ENCODE data around the gene TYSND1. TPM values are rescaled to one million over a fixed set of nuclear protein-coding genes. Genes with fewer than 3 reads are reported as not detected.
A peak's percentile ranks its signal among the peaks of the same experiment; 100 is the strongest.

Gene TYSND1
- total RNA-seq, 1 donor from 2014 or later: 13.4 TPM

DNA sequence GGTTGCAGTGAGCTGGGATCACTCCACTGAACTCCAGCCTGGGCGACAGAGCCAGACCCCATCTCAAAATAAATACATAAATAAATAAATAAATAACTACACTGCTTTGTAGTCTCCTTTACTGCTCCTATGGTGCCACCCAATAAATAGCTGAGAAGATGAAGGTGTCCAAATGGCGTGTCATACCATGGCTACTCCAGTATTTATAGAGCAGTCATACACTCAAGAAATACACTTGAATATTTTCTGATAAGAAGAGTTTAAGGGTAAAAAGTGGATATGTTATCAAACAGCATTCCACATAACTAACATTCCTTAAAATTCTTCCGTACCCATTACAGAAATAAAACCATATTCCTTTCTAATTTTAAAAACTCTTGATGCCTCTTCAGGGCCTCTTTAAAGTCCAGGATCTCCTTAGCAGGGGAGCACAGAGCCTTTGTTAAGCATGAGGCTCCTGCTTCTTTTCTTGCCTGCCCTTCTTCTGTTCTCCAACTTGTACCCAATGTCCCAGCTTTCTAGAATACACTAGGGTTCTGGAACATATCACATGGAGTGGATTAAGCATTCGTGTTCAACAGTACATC is 31.7 kb upstream of the TYSND1 start:
- ATAC-seq (peak; percentile 76 to 87), DNase-seq (no peak)
- H3K4me3 ChIP-seq: no peak overlapping the region
- H3K9me3 ChIP-seq: no peaks in the 10 kb centered on the region
- H3K27me3 ChIP-seq (ENCODE audit: low read depth): no peaks in the 10 kb centered on the region
- no peaks in the 10 kb centered on the region for H3K36me3 ChIP-seq
- TF ChIP-seq, protein P1, sequence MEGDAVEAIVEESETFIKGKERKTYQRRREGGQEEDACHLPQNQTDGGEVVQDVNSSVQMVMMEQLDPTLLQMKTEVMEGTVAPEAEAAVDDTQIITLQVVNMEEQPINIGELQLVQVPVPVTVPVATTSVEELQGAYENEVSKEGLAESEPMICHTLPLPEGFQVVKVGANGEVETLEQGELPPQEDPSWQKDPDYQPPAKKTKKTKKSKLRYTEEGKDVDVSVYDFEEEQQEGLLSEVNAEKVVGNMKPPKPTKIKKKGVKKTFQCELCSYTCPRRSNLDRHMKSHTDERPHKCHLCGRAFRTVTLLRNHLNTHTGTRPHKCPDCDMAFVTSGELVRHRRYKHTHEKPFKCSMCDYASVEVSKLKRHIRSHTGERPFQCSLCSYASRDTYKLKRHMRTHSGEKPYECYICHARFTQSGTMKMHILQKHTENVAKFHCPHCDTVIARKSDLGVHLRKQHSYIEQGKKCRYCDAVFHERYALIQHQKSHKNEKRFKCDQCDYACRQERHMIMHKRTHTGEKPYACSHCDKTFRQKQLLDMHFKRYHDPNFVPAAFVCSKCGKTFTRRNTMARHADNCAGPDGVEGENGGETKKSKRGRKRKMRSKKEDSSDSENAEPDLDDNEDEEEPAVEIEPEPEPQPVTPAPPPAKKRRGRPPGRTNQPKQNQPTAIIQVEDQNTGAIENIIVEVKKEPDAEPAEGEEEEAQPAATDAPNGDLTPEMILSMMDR (IDR thresholded peaks at IDR 0.05): no peak
- peak overlapping the region; percentile 42 for H3K27ac ChIP-seq
- intact Hi-C loops (cut with DNase I): no loop called here
- H3K4me1 ChIP-seq: peaks cover 15% of the 10 kb centered on the region

DNA sequence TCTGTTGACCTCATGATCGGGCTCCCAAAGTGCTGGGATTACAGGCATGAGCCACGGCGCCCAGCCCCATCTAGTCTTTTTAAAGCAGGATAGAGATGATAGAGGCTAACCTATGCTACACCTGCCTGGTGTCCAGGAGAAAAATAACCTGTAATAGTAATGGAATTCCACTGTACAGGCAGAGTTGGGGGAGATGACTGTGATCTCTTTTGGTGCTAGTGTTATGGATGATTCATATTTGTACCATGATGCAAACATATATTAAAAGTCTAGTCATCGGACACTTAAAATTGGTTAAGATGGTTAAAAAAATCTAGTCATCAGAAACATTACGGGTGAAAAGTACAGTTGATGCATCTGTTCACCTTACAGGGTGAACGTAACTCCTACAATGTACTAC is 29.9 kb upstream of the TYSND1 start:
- DNase-seq: no peak
- TF ChIP-seq, protein P1 (IDR thresholded peaks at IDR 0.05): no peak
- ATAC-seq: no peak
- Histone ChIP-seq H3K4me1 (peaks cover 16% of the 10 kb centered on the region), H3K27me3 (ENCODE audit: low read depth) (no peaks in the 10 kb centered on the region), H3K4me3 (no peak overlapping the region), H3K9me3 (no peaks in the 10 kb centered on the region), H3K27ac (no peak overlapping the region), H3K36me3 (no peaks in the 10 kb centered on the region)
- intact Hi-C loops (cut with DNase I): no loop called here

DNA sequence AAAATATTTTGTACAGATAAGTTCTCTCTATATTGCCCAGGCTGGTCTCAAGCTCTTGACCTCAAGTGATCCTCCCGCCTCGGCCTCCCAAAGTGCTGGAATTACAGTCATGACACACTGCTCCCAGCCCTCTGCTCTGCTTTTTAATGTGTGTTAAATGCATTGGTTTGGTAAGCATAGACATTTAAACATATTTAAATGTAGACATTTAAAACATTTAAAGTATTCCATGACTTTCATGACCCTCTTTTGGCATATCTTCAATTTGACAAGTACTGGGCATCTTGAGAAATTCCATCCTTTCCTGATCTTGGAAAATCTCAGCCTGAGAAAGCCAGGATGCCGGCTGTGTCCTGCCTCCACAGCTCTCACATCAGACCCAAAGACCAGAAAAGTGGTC is 29.0 kb upstream of the TYSND1 start:
- no peak overlapping the region for H3K27ac ChIP-seq
- no peaks in the 10 kb centered on the region for H3K9me3 ChIP-seq
- intact Hi-C loops (cut with DNase I): no loop called here
- peaks cover 22% of the 10 kb centered on the region for H3K4me1 ChIP-seq
- H3K27me3 ChIP-seq (ENCODE audit: low read depth): no peaks in the 10 kb centered on the region
- DNase-seq: no peak
- no peak for ATAC-seq
- no peaks in the 10 kb centered on the region for H3K36me3 ChIP-seq
- no peak overlapping the region for H3K4me3 ChIP-seq
- TF ChIP-seq, protein P1 (IDR thresholded peaks at IDR 0.05): no peak

DNA sequence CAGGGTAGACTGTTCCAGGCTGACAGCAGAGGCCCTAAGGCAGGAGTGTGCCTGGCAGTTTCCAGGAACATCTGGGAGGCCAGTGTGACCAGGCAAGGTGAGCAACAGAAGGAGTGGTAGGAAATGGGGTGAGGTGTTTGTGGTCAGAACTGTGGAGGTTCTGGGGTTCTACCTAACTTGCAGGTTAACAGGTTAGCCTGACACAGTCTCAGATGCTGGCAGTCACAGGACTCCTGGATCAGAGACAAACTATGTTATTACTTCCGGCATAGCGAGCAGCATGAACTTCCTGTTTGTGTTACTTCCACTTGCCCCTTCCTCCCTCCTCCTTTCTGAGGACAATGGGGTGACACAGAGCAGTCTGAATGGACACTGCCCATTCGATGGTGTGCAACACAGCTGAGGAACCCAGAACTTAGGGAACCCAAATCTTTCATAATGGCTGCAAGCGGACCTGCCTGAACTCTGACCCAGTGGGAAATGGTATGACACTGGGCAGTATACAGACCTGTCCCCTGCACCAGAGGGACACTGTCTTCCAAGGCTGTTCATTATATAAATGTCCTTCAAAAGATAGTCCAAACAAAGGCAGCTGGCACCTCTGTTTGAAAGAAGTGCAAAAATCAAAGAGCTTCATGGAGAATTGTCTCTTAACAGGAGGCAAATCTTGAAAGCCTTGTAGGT is 27.7 kb upstream of the TYSND1 start:
- no peak for DNase-seq
- Histone ChIP-seq H3K27ac (peak overlapping the region; percentile 63), H3K4me1 (peaks cover 26% of the 10 kb centered on the region), H3K36me3 (no peaks in the 10 kb centered on the region), H3K27me3 (ENCODE audit: low read depth) (no peaks in the 10 kb centered on the region), H3K4me3 (no peak overlapping the region), H3K9me3 (no peaks in the 10 kb centered on the region)
- intact Hi-C loops (cut with DNase I): no loop called here
- TF ChIP-seq, protein P1 (IDR thresholded peaks at IDR 0.05): no peak
- peak in 1 of 2 donors; percentile 4 for ATAC-seq

DNA sequence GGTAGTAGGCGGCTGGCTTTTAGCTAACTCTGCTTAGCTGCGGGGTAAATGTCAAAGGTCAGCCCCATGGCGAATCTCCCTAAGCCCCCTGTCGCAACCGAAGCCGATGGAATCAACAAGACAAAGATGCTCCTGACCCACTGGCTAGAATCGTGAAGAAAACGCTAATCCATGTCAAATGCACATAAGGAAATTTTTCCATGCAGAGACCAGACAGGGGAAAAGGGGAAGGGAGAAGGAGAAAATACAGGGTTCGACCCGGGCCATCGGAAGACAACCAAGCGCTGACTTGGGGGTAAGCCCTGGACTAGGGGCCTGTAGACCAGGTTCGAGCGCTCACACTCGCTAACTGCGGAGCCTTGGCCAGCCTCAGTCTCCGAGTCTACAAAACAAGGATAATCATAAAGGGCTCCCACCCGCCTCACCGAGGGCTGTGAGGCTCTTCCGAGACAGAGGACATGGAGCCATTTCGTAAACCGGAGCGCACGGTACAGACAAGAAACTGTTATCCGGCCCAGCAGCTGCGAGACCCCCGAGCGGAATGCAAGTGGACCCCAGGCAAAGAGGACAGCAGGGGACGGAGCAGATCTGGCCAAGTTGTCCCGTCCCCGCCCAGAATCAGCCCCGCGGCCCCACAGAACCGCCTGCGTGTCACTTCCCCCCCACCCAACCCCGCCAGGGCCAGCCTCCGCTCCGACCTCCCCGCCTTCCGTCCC is 23.3 kb upstream of the TYSND1 start:
- Histone ChIP-seq H3K27me3 (ENCODE audit: low read depth) (no peaks in the 10 kb centered on the region), H3K4me1 (peaks cover 63% of the 10 kb centered on the region), H3K36me3 (peaks cover 29% of the 10 kb centered on the region), H3K4me3 (peak overlapping the region; percentile 94), H3K9me3 (no peaks in the 10 kb centered on the region), H3K27ac (peak overlapping the region; percentile 93)
- intact Hi-C loops (cut with DNase I): no loop called here
- ATAC-seq (peak; percentile 52 to 61), DNase-seq (peak; percentile 45)
- TF ChIP-seq, protein P1 (IDR thresholded peaks at IDR 0.05): no peak
